22Rv1 (cell line): ENCODE data around the gene SBSN.

Experiments
- CTCF ChIP-seq: fragments of 450-650 bp; IDR thresholded peaks from 2 replicates; pipeline ENCODE4 v1.5.1; 2017; ENCODE audit warnings: mild to moderate bottlenecking
- ZFX ChIP-seq: fragments of 450-650 bp; IDR thresholded peaks from 2 replicates; pipeline ENCODE4 v1.6.1; 2017; ENCODE audit warnings: antibody characterized with exemption, borderline replicate concordance

GRCh38 chr19:35516310-35516709, 11.8 kb downstream of the SBSN start:
- TF ChIP-seq CTCF, result no peak
- no peak for TF ChIP-seq ZFX
